WTC11 (cell line): ENCODE data around the gene ZSCAN2. TPM values are rescaled to one million over a fixed set of nuclear protein-coding genes. Genes with fewer than 3 reads are reported as not detected.

ENCODE experiments used
- ATAC-seq: fragments of 200-7000 bp; cut with Tn5 transposase; 2 replicates; pipeline ENCODE4 v1.10.0; 2021; ENCODE audit warnings: mild to moderate bottlenecking, moderate library complexity
- CTCF ChIA-PET: fragments of 300-600 bp; sonication (Branson Sonifier 250); formaldehyde crosslinking; loops from one replicate; lab custom pipeline; 2021; ENCODE audit warnings: antibody characterized with exemption; lab: Charles Lee
- POLR2A ChIA-PET: fragments of 350-600 bp; sonication (Branson Sonifier 250); formaldehyde crosslinking; loops from one replicate; lab custom pipeline; 2021; ENCODE audit warnings: antibody characterized with exemption; lab: Charles Lee
- DNase-seq: peaks from one replicate; pipeline ENCODE4 v3.0.0; 2021; ENCODE audit warnings: low spot score
- H3K27ac Mint-ChIP-seq: 2 replicates; pipeline ENCODE4 v1.8.0; 2021; ENCODE audit warnings: mixed read lengths
- H3K27me3 Mint-ChIP-seq: 2 replicates; pipeline ENCODE4 v1.8.0; 2021; ENCODE audit warnings: low read depth, mild to moderate bottlenecking, moderate library complexity, mixed read lengths
- H3K36me3 Mint-ChIP-seq: 2 replicates; pipeline ENCODE4 v1.8.0; 2021; ENCODE audit warnings: mixed read lengths
- H3K4me1 Mint-ChIP-seq: 2 replicates; pipeline ENCODE4 v1.8.0; 2022; ENCODE audit warnings: mixed read lengths
- H3K4me3 Mint-ChIP-seq: 2 replicates; pipeline ENCODE4 v1.8.0; 2021; ENCODE audit warnings: mild to moderate bottlenecking, moderate library complexity, mixed read lengths
- H3K9me3 Mint-ChIP-seq: 2 replicates; pipeline ENCODE4 v1.8.0; 2021; ENCODE audit warnings: mixed read lengths
- ARID4B ChIP-seq: sonication (generic); formaldehyde crosslinking; IDR thresholded peaks from 2 replicates; pipeline ENCODE4 v1.8.0; 2023; ENCODE audit warnings: missing genetic modification reagents, mild to moderate bottlenecking, borderline replicate concordance
- ATF3 ChIP-seq: sonication (generic); formaldehyde crosslinking; conservative IDR thresholded peaks from 2 replicates; pipeline ENCODE4 v1.8.1; 2022; ENCODE audit warnings: mild to moderate bottlenecking, missing genetic modification reagents
- FOXP1 ChIP-seq: sonication (generic); formaldehyde crosslinking; IDR thresholded peaks from 2 replicates; pipeline ENCODE4 v1.8.0; 2022; ENCODE audit warnings: missing genetic modification reagents, mild to moderate bottlenecking, moderate library complexity, borderline replicate concordance
- IRF2 ChIP-seq: sonication (generic); formaldehyde crosslinking; IDR thresholded peaks from 2 replicates; pipeline ENCODE4 v1.8.0; 2022; ENCODE audit warnings: low read depth, missing genetic modification reagents, borderline replicate concordance
- JAZF1 ChIP-seq: fragments of 250-450 bp; sonication (Bioruptor Pico); IDR thresholded peaks from 2 replicates; pipeline ENCODE4 v1.9.0; 2021; ENCODE audit warnings: moderate library complexity, mild to moderate bottlenecking, inconsistent platforms
- NFATC4 ChIP-seq: fragments of 250-450 bp; sonication (Bioruptor Pico); IDR thresholded peaks from 2 replicates; pipeline ENCODE4 v1.9.0; 2021; ENCODE audit warnings: mild to moderate bottlenecking
- NFYB ChIP-seq: sonication (generic); formaldehyde crosslinking; conservative IDR thresholded peaks from 2 replicates; pipeline ENCODE4 v1.8.0; 2022; ENCODE audit warnings: low read depth, missing genetic modification reagents
- NR2C2 ChIP-seq: sonication (generic); formaldehyde crosslinking; IDR thresholded peaks from 2 replicates; pipeline ENCODE4 v1.8.0; 2022; ENCODE audit warnings: mild to moderate bottlenecking, missing genetic modification reagents
- OVOL2 ChIP-seq: fragments of 250-450 bp; sonication (Bioruptor Pico); IDR thresholded peaks from 2 replicates; pipeline ENCODE4 v1.9.0; 2021; ENCODE audit warnings: mild to moderate bottlenecking, borderline replicate concordance
- PRDM15 ChIP-seq: sonication (generic); formaldehyde crosslinking; IDR thresholded peaks from 2 replicates; pipeline ENCODE4 v1.8.0; 2022; ENCODE audit warnings: missing genetic modification reagents
- PREB ChIP-seq: sonication (generic); formaldehyde crosslinking; IDR thresholded peaks from 2 replicates; pipeline ENCODE4 v1.8.1; 2022; ENCODE audit warnings: mild to moderate bottlenecking, missing genetic modification reagents, moderate library complexity, borderline replicate concordance
- PRRX2 ChIP-seq: fragments of 250-450 bp; sonication (Bioruptor Pico); IDR thresholded peaks from 2 replicates; pipeline ENCODE4 v1.8.0; 2021; ENCODE audit warnings: mild to moderate bottlenecking
- SP1 ChIP-seq: sonication (generic); formaldehyde crosslinking; conservative IDR thresholded peaks from 2 replicates; pipeline ENCODE4 v1.8.1; 2022; ENCODE audit warnings: missing genetic modification reagents
- TEAD4 ChIP-seq: sonication (generic); formaldehyde crosslinking; IDR thresholded peaks from 2 replicates; pipeline ENCODE4 v1.8.0; 2022; ENCODE audit warnings: mild to moderate bottlenecking, missing genetic modification reagents
- TP53 ChIP-seq: sonication (generic); formaldehyde crosslinking; IDR thresholded peaks from 2 replicates; pipeline ENCODE4 v1.8.1; 2023; ENCODE audit warnings: mild to moderate bottlenecking, missing genetic modification reagents
- ZNF263 ChIP-seq: sonication (generic); formaldehyde crosslinking; IDR thresholded peaks from 2 replicates; pipeline ENCODE4 v1.8.1; 2022; ENCODE audit warnings: low read depth, mild to moderate bottlenecking, moderate library complexity, missing genetic modification reagents
- ZNF317 ChIP-seq: sonication (generic); formaldehyde crosslinking; IDR thresholded peaks from 2 replicates; pipeline ENCODE4 v1.8.1; 2023; ENCODE audit warnings: low read depth, mild to moderate bottlenecking, moderate library complexity, missing genetic modification reagents, borderline replicate concordance
- ZNF396 ChIP-seq: fragments of 250-450 bp; sonication (Bioruptor Pico); IDR thresholded peaks from 2 replicates; pipeline ENCODE4 v1.8.0; 2021; ENCODE audit warnings: mild to moderate bottlenecking, moderate library complexity, borderline replicate concordance
- ZNF423 ChIP-seq: fragments of 250-450 bp; sonication (Bioruptor Pico); IDR thresholded peaks from 2 replicates; pipeline ENCODE4 v2.1.2; 2022; ENCODE audit warnings: mild to moderate bottlenecking, moderate library complexity
- ZNF671 ChIP-seq: fragments of 250-450 bp; sonication (Bioruptor Pico); IDR thresholded peaks from 2 replicates; pipeline ENCODE4 v1.8.0; 2021; ENCODE audit warnings: mild to moderate bottlenecking
- total RNA-seq: library from RNA; stranded (reverse); gene quantifications from 3 replicates; pipeline ENCODE4 v1.2.3, GENCODE V29; 2021

Gene ZSCAN2
- total RNA-seq, 1 experiment from 2014 or later = 51.9 TPM

- Mint-ChIP-seq H3K27ac (no peak overlapping the region), H3K4me1 (peaks cover 18% of the 10 kb centered on the region), H3K4me3 (no peak overlapping the region), H3K9me3 (peaks cover 44% of the 10 kb centered on the region), H3K36me3 (peaks cover 83% of the 10 kb centered on the region), H3K27me3 (peaks cover 8% of the 10 kb centered on the region)
- ChIA-PET POLR2A (no interaction called here), CTCF (interaction anchor here (1.6 kb wide), 1 partner anchor 33 kb away, joined by 6 read pairs; no protein-coding TSS in a partner anchor)
- DNase-seq (no peak), ATAC-seq (no peak)
- TF ChIP-seq NR2C2 (CRISPR knock-in tag) (no peak), ZNF671 (CRISPR knock-in tag) (no peak), TP53 (CRISPR knock-in tag) (no peak), NFATC4 (CRISPR knock-in tag) (no peak), ZNF263 (CRISPR knock-in tag) (no peak), PRDM15 (CRISPR knock-in tag) (no peak), NFYB (CRISPR knock-in tag) (no peak), FOXP1 (CRISPR knock-in tag) (no peak), ARID4B (CRISPR knock-in tag) (no peak), ZNF317 (CRISPR knock-in tag) (no peak), OVOL2 (CRISPR knock-in tag) (no peak)
Observed at GRCh38 chr15:84620626-84621025, 19.8 kb downstream of the ZSCAN2 start.

- Mint-ChIP-seq H3K27ac (no peak overlapping the region), H3K36me3 (peaks cover 83% of the 10 kb centered on the region), H3K9me3 (peaks cover 44% of the 10 kb centered on the region), H3K27me3 (peaks cover 8% of the 10 kb centered on the region)
- no peak for ATAC-seq
- CTCF ChIA-PET = interaction anchor here (1.6 kb wide), 1 partner anchor 34 kb away, joined by 6 read pairs; no protein-coding TSS in a partner anchor
- TF ChIP-seq JAZF1 = no peak
- no peak for TF ChIP-seq PRDM15 (CRISPR knock-in tag)
- no peak for TF ChIP-seq TEAD4 (CRISPR knock-in tag)
- no peak for TF ChIP-seq SP1 (CRISPR knock-in tag)
- no peak for TF ChIP-seq ZNF396 (CRISPR knock-in tag)
- TF ChIP-seq ZNF423 = no peak
- no peak for TF ChIP-seq ATF3 (CRISPR knock-in tag)
- no peak for TF ChIP-seq IRF2 (CRISPR knock-in tag)
- no peak for TF ChIP-seq PREB
- TF ChIP-seq PRRX2 (CRISPR knock-in tag) = no peak
- TF ChIP-seq, all 79 proteins: peak for 0
- POLR2A ChIA-PET = no interaction called here
- H3K4me3 Mint-ChIP-seq = no peak overlapping the region
- peaks cover 12% of the 10 kb centered on the region for H3K4me1 Mint-ChIP-seq
- no peak for DNase-seq
Observed at GRCh38 chr15:84621358-84621979, 20.7 kb downstream of the ZSCAN2 start.
